Measurements from ENCODE around the gene RNF26.

DNA sequence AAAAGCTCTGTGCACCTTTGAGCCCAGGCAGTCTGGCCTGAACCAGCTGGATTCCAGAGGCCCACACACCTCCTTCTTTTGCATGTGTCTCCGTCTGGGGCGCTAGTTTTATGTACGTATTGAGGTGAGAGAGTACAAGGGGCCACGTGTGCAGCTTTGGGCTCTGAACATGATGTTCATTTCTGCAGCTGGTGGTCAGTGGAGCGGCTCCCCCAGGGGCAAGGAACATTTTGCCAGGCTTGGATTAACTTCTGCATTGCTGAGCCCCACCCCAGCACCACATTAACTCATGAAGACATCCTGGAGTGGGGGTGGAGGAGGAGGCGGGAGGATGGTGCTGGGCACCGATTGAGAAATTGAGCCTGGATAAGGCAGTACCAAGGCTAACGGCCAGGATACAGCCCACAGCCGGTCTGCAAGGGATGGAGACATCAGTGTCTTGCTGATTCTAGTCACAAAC lies 33.4 kb downstream of the RNF26 start:
- no peak for TF ChIP-seq POLR2A (IDR thresholded peaks at IDR 0.05; ENCODE audit: low read depth, low read length)
- TF ChIP-seq SPI1 (IDR thresholded peaks at IDR 0.05; ENCODE audit: low read depth, low read length): no peak
- no peak for TF ChIP-seq POLR2AphosphoS5 (IDR thresholded peaks at IDR 0.05; ENCODE audit: low read depth, low read length)
- TF ChIP-seq TAF1 (IDR thresholded peaks at IDR 0.05; ENCODE audit: low read depth, low read length): no peak
- no peak for TF ChIP-seq PAX5 (IDR thresholded peaks at IDR 0.05; ENCODE audit: insufficient read depth, low read length, severe bottlenecking)
